Kasumi-1 (cell line): ENCODE measurements around the gene IST1.

Experiments used
- DNase-seq, 2 experiments: peaks; one replicate each; lab custom pipeline; 2025; lab: John Stamatoyannopoulos, UW

The IST1 gene

DNA sequence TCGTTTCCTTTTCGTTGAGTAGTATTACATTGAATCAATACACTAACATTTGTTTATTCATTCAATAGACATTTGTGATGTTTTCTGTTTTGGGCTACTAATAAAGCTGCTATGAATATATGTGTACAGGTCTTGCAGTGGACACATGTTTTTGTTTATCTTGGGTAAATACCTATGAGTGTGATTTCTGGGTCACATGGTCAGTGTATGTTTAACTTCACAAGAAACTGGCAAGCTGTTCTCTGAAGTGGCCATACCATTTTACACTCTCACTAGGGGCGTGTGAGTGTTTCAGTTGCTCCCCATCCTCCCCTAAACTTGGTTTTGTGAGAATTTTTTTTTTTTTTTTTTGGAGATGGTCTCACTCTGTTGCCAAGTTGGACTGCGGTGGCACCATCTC, 69.9 kb downstream of the IST1 start:
- no peak for DNase-seq

DNA sequence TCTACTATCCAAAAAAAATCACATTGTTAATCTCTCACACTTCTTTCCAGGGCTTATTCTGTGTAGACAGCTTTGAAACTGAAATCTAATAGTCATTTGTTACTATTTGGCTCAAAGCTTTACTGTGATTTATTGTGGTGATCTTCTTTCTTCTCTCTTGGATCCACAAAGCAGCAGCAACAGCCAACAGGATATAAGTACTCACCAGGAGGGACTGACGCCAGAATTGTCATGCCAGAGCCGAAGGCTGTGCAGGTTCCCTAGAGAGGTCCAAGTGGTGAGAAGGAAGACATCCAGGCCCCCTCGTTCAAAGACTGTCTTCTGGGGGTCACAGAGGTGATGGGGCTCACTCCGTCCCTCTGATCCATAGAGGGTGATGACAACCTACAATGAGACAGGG, 71.6 kb downstream of the IST1 start:
- no peak for DNase-seq

DNA sequence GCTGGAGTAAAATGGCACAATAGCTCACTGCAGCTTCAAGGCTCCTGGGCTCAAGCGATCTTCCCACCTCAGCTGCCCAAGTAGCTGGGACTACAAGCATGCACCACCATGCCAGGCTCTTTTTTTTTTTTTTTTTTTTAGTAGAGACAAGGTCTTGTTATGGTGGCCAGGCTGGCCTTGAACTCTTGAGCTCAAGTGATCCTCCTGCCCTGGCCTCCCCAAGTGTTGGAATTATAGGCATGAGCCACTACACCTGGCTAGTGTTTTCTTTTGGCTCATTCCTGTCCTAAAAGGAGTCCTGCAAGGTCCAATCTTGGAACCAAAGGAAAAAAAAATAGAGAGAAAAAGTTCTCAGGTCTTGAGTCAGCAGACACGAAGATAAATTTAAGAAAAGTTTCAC, 74.0 kb downstream of the IST1 start:
- DNase-seq: no peak

DNA sequence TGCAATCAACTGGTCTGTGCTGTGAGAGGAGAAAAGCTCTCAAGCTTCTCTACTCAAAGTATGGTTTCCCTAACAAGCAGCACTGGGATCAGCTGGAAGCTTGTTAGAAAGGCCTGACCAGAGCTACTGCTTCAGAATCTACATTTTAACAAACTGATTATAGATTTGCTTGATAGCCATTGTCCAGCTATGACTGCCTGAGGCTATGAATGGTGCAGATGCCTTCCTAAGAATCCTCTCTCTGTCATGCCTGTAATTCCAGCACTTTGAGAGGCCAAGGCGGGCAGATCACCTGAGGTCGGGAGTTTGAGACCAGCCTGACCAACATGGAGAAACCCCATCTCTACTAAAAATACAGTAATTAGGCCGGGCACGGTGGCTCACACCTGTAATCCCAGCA, 76.2 kb downstream of the IST1 start:
- no peak for DNase-seq

DNA sequence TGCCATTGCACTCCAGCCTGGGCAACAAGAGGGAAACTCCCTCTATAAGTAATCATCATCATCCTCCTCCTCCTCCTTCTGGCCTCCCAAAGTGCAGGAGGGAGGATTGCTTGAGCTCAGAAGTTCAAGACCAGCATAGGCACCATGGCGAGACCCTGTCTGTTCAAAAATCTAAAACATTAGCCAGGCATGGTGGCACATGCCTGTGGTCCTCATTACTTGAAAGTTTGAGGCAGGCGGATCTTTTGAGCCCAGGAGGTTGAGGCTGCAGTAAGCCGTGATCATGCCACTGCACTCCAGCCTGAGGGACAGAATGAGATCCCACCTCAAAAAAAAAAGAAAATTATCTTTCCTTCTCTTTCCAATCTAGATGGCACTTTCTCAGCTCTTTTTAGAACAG, 77.0 kb downstream of the IST1 start:
- no peak for DNase-seq

DNA sequence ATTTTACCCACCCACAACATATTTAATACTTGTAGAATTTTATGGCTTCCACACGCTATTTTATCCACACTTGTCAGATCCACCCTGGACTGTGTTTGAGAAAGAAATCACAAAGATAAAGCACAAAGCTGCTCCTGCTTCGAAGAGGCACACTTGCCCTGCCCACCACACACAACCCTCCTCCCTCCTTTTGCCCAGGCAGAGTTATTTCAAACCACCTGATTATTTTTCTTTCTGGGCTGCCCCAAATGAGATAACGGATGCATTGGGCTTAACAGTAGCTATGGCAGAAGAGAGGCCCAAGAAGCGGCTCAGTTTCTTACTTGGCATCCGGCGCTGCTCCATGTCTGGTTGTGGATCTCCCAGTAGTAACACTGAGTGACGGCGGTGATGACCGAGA, 77.7 kb downstream of the IST1 start:
- DNase-seq: no peak

DNA sequence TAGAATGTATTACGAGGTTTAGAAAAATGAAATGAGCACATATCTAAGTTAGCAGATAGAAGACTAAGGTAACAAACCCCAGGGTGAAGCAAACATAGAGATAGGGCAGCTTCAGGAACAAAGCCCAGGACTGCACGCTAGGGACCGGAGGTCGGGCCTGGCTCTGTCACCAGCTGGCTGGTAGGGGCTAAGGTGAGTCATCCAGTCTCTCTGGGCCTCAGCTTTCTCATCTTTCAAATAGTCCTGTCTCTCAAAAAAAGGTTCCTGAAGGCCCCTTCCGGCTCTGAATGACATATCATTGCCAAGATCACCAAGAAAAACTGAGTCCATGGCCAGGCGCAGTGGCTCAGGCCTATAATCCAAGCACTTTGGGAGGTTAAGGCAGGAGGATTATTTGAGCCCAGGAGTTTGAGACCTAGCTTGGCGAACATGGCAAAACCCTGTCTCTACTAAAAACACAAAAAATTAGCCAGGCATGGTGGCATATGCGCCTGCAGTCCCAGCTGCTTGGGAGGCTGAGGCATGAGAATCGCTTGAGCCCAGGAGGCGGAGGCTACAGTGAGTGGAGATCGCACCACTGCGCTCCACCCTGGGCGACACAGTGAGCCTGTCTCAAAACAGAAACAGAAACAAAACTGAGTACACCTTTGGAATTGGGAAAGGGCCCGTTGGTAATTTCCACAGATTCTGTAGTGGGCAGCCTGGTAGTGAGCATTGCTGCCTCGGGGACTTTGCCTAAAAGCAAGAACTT, 78.9 kb downstream of the IST1 start:
- DNase-seq: no peak
